ENCODE data around the gene NUCKS1.

Gene NUCKS1

GRCh38 chr1:205701420-205701819 lies 48.6 kb downstream of the NUCKS1 start:
- DNase-seq (ENCODE audit: low read depth in 3 of 3, low spot score in 1 of 3), result no peak

DNA sequence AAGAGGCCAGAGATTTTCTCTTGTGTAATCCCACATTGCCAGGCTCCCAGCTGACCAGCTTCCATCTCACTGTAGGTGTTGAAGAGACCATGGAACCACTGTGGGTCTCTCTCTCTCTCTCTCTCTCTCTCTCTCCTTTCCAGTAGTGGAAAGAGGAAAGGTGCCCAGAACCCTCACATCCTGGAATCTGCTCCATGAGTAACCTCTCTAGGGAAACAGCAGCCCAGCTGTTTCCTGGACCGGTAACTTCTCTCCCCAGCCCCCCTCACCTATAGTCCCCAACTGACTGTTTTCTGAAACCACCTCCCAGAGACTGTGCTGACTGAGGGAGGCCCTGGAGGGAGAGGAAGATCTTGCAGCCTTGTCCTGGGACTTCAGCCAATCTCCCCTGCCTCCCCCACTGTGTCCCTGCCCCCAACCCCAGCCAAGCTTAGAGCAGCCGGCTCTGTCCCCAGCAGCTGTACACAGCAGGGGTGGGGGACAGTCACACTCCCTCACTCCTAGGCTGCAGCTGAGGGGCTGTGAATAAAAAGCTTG lies 49.0 kb downstream of the NUCKS1 start:
- no peak for DNase-seq (ENCODE audit: low read depth in 3 of 3, low spot score in 1 of 3)

GRCh38 chr1:205699416-205699815 lies 50.6 kb downstream of the NUCKS1 start:
- no peak for DNase-seq (ENCODE audit: low read depth in 3 of 3, low spot score in 1 of 3)

DNA sequence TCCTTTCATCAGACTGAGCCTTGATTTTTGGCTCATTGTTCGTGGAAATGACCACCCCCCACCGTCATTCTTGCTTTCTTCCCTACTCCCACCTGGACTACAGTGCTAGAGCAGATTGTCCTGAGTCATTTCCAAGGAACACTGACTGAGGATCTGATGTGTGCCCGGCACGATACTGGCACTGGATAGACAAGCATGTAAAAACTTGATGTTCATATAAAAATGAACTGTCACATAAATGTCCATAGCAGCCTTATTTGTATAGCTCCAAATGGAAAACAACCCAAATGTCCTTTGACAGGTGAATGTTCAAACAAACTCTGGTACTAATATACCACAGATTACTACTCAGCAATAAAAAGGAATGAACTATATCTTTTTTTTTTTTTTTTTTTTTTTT lies 51.1 kb downstream of the NUCKS1 start:
- no peak for DNase-seq (ENCODE audit: low read depth in 3 of 3, low spot score in 1 of 3)

- DNase-seq (ENCODE audit: low read depth in 3 of 3, low spot score in 1 of 3), result no peak
These were observed 56.5 kb downstream of the NUCKS1 start for GRCh38 chr1:205693421-205693991.

DNA sequence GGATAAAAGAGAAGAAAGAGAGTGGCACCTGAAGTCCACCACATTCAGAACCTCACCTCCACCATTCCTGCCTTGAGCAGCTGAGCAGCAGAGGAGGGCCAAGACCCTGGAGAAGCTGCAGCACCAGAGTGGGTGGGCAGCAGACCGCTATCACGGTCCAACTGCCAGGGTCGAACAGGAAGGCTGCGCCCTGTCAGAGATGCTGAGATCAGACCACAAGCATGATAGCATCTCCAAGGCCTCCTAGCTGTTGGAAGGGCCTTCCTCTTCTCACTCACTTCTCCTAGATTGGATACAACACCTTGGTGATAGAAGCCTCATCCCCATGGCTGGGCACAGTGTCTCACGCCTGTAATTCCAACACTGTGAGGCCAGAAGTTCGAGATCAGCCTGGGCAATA lies 57.6 kb downstream of the NUCKS1 start:
- DNase-seq (ENCODE audit: low read depth in 3 of 3, low spot score in 1 of 3), result no peak

GRCh38 chr1:205690122-205690756 lies 59.7 kb downstream of the NUCKS1 start:
- no peak for DNase-seq (ENCODE audit: low read depth in 3 of 3, low spot score in 1 of 3)

GRCh38 chr1:205689479-205689878 lies 60.5 kb downstream of the NUCKS1 start:
- no peak for DNase-seq (ENCODE audit: low read depth in 3 of 3, low spot score in 1 of 3)

GRCh38 chr1:205688171-205689080 lies 61.6 kb downstream of the NUCKS1 start:
- DNase-seq (ENCODE audit: low read depth in 3 of 3, low spot score in 1 of 3), result no peak

DNA sequence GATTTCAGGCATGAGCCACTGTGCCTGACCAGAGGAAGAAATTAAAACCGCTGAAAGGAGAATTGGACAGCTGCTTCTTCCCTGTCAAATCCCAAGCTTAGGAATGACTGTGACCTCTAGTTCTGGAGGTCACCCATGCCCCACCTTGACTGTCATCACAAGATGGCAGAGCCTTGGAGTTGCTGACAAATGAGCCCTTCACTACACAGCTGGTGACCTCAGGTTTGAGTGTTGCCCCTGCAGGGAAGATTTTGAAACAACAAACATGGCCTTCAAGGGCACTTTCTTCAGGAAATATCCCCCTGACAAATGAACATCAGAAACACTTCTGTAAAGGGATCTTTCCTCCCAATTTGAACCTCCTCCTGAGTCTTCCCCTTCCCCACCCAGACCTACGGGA lies 62.7 kb downstream of the NUCKS1 start:
- no peak for DNase-seq (ENCODE audit: low read depth in 3 of 3, low spot score in 1 of 3)

- DNase-seq (ENCODE audit: low read depth in 3 of 3, low spot score in 1 of 3), result no peak
These were observed 68.6 kb downstream of the NUCKS1 start for GRCh38 chr1:205681364-205681763.

- peak in 1 of 3 donors; percentile 30 for DNase-seq (ENCODE audit: low read depth in 3 of 3, low spot score in 1 of 3)
These were observed 69.7 kb downstream of the NUCKS1 start, which contains the start of gene SLC45A3 for GRCh38 chr1:205680073-205680851. Gene SLC45A3 (minus strand): TSS chr1:205680509. CDS start chr1:205664656, 15,853 bp downstream.

DNA sequence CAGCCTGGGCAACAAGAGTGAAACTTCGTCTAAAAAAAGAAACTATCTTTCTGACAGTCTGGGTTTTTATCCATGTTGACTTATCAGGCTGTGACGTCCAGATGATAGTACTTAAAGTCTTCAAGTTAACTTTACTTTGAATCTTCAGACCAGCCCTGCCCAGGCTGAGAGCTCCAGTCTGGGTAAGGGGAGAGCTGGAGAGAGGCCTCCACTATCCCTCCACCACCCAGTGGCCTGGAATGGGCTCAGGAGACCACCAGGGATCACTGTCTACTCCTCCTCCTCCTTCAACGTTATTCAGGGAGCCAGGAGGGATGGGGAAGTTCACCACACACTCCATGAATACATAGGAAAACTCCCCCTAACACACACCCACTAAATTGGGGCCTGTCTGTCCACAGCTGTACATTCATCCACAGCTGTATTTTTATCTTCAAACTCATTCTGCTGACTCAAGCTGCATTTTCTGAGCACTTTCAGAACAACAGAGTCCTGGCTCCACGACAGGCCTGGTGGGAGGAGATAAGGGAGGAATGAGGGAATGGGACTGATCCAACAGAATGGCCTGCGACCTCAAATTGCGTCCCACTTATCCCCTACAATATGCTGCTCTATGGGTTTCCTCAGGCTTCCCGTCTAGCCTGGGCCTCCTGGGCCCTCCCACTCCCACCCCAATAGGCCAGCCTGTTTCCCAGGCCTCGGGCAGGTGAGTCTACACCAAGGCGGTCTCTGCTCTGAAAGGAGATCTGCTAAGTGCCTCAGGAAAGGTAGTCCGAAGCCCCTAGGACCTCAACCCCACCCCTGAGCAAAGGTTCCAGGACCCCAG lies 71.5 kb downstream of the NUCKS1 start:
- DNase-seq (ENCODE audit: low read depth in 3 of 3, low spot score in 1 of 3), result no peak

GRCh38 chr1:205677167-205677566 lies 72.8 kb downstream of the NUCKS1 start:
- DNase-seq (ENCODE audit: low read depth in 3 of 3, low spot score in 1 of 3), result no peak

GRCh38 chr1:205676597-205676996 lies 73.4 kb downstream of the NUCKS1 start:
- DNase-seq (ENCODE audit: low read depth in 3 of 3, low spot score in 1 of 3), result no peak

DNA sequence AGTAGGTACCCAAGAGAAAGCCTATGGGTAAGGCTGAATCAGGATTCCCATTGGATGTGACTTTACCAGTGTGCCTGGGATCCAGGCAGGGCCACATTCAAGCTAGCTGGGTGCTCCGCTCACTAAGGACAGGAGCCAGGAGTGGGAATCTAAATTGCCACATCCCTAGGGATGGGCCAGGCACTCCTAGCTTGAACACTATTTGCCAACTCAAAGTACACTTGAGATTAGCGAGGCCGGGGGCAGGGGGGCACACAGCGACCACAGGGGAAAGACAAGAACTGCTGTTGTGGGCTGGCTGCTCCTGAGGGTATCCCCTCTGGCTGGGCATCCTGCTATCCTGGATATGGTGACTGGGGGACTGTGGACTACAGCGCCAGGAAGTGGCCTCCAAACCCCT lies 74.0 kb downstream of the NUCKS1 start:
- DNase-seq (ENCODE audit: low read depth in 3 of 3, low spot score in 1 of 3), result no peak

DNA sequence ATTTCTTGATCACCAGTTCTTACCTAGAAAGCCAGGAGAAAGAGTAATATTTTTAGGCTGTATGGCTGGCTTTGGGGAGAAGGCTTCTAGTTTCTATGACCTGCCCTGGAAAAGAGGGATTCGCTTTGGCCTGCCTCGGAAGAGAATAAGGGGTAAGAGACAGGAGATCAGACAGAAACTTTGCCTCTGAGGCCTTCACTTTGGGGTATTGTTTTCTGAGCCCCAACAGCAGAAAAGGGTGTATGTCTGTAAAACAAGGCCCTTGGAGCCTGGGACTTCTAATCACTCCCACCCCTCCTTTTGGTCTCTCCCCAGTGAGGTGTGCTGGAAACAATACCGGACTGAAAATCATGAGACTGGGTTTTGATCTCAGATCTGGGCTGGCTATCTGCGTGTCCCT lies 74.7 kb downstream of the NUCKS1 start:
- no peak for DNase-seq (ENCODE audit: low read depth in 3 of 3, low spot score in 1 of 3)

- DNase-seq (ENCODE audit: low read depth in 3 of 3, low spot score in 1 of 3), result no peak
These were observed 77.0 kb downstream of the NUCKS1 start for GRCh38 chr1:205672970-205673369.

GRCh38 chr1:205672395-205672889 lies 77.5 kb downstream of the NUCKS1 start:
- DNase-seq (ENCODE audit: low read depth in 3 of 3, low spot score in 1 of 3), result no peak
